Measurements from ENCODE around the gene CCDC27.

DNA sequence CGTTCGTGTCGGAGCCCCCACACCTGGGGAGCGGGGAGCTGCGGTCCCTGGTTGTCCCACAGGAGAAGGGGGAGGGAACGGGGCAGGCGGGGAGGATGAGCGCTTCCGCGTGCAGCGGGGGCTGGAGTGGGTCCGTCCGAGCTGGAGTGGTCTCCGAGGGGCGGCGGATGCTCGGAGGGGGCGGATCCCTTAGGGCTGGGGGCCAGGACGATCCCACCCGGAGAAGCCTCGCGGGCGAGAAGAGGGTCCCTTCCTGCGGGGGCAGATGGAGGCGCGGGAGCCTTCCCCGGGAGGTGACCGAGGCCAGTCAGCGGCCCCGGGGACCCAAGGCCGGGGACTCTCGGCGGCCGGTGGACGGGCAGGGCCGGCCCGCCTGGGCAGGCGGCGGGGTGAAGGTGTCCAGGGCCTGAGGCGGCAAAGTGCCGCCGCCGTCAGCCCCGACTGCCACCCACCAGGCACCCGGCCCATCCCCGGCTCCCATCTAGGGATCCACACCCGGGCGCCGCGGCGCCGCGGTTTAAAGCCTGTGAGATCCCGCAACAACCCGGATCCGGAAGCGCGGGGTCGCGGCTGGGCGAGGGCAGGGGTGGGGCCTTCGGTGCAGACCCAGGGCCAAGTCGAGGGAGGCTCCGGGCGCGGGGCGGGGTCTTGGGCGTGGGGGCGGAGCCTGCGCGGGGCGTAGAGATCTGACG lies 5.3 kb upstream of the CCDC27 start:
- TF ChIP-seq, protein P1, sequence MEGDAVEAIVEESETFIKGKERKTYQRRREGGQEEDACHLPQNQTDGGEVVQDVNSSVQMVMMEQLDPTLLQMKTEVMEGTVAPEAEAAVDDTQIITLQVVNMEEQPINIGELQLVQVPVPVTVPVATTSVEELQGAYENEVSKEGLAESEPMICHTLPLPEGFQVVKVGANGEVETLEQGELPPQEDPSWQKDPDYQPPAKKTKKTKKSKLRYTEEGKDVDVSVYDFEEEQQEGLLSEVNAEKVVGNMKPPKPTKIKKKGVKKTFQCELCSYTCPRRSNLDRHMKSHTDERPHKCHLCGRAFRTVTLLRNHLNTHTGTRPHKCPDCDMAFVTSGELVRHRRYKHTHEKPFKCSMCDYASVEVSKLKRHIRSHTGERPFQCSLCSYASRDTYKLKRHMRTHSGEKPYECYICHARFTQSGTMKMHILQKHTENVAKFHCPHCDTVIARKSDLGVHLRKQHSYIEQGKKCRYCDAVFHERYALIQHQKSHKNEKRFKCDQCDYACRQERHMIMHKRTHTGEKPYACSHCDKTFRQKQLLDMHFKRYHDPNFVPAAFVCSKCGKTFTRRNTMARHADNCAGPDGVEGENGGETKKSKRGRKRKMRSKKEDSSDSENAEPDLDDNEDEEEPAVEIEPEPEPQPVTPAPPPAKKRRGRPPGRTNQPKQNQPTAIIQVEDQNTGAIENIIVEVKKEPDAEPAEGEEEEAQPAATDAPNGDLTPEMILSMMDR (IDR thresholded peaks at IDR 0.05; ENCODE audit: insufficient read depth, low read length), result no peak
- TF ChIP-seq, protein P2, sequence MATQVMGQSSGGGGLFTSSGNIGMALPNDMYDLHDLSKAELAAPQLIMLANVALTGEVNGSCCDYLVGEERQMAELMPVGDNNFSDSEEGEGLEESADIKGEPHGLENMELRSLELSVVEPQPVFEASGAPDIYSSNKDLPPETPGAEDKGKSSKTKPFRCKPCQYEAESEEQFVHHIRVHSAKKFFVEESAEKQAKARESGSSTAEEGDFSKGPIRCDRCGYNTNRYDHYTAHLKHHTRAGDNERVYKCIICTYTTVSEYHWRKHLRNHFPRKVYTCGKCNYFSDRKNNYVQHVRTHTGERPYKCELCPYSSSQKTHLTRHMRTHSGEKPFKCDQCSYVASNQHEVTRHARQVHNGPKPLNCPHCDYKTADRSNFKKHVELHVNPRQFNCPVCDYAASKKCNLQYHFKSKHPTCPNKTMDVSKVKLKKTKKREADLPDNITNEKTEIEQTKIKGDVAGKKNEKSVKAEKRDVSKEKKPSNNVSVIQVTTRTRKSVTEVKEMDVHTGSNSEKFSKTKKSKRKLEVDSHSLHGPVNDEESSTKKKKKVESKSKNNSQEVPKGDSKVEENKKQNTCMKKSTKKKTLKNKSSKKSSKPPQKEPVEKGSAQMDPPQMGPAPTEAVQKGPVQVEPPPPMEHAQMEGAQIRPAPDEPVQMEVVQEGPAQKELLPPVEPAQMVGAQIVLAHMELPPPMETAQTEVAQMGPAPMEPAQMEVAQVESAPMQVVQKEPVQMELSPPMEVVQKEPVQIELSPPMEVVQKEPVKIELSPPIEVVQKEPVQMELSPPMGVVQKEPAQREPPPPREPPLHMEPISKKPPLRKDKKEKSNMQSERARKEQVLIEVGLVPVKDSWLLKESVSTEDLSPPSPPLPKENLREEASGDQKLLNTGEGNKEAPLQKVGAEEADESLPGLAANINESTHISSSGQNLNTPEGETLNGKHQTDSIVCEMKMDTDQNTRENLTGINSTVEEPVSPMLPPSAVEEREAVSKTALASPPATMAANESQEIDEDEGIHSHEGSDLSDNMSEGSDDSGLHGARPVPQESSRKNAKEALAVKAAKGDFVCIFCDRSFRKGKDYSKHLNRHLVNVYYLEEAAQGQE (IDR thresholded peaks at IDR 0.05; ENCODE audit: insufficient replicate concordance, low read depth), result no peak

Measured in HL-60 (cell line).